Mesothelial cell of epicardium (in vitro differentiated cells): Measurements from ENCODE around the gene PSD4. TPM values are rescaled to one million over a fixed set of nuclear protein-coding genes. Genes with fewer than 3 reads are reported as not detected.

Source experiments
- DNase-seq, 2 experiments: peaks; one replicate each; pipeline ENCODE4 v3.0.0; 2021; ENCODE audit warnings: low spot score in 2 of 2; ENCODE audit not compliant: unreplicated experiment in 2 of 2
- H3K27ac Mint-ChIP-seq: 2 replicates; pipeline ENCODE4 v1.8.0; 2021; ENCODE audit warnings: mixed read lengths
- H3K27me3 Mint-ChIP-seq: 2 replicates; pipeline ENCODE4 v1.8.0; 2021; ENCODE audit warnings: low read depth, mixed read lengths
- H3K36me3 Mint-ChIP-seq: 2 replicates; pipeline ENCODE4 v1.8.0; 2021; ENCODE audit warnings: mixed read lengths
- H3K4me1 Mint-ChIP-seq: 2 replicates; pipeline ENCODE4 v1.8.0; 2021; ENCODE audit warnings: mixed read lengths
- H3K4me3 Mint-ChIP-seq: 2 replicates; pipeline ENCODE4 v1.8.0; 2021; ENCODE audit warnings: mild to moderate bottlenecking, moderate library complexity, mixed read lengths
- H3K9me3 Mint-ChIP-seq: 2 replicates; pipeline ENCODE4 v1.8.0; 2021; ENCODE audit warnings: mixed read lengths
- CTCF ChIP-seq: fragments of 200-600 bp; sonication (generic); IDR thresholded peaks from one replicate; pipeline ENCODE4 v1.5.0; 2021; ENCODE audit warnings: antibody characterized with exemption; ENCODE audit not compliant: unreplicated experiment
- total RNA-seq: library from RNA; stranded (reverse); gene quantifications from 3 replicates; pipeline ENCODE4 v1.2.1, GENCODE V29; 2021

Gene PSD4
- total RNA-seq, 1 donor from 2014 or later, result 20.1 TPM

GRCh38 chr2:113182471-113183260 is 8.9 kb downstream of the PSD4 start:
- no peak overlapping the region for H3K27ac Mint-ChIP-seq
- H3K36me3 Mint-ChIP-seq, result no peaks in the 10 kb centered on the region
- no peak for TF ChIP-seq CTCF
- H3K27me3 Mint-ChIP-seq, result no peaks in the 10 kb centered on the region
- H3K4me1 Mint-ChIP-seq, result peaks cover 7% of the 10 kb centered on the region
- DNase-seq, result no peak
- H3K4me3 Mint-ChIP-seq, result no peak overlapping the region
- no peaks in the 10 kb centered on the region for H3K9me3 Mint-ChIP-seq

- Mint-ChIP-seq H3K4me3 (no peak overlapping the region), H3K27me3 (no peaks in the 10 kb centered on the region), H3K4me1 (peaks cover 7% of the 10 kb centered on the region), H3K27ac (no peak overlapping the region), H3K9me3 (no peaks in the 10 kb centered on the region), H3K36me3 (peaks cover 2% of the 10 kb centered on the region)
- TF ChIP-seq CTCF, result no peak
- DNase-seq, result no peak
Observed at GRCh38 chr2:113183264-113183663, 9.5 kb downstream of the PSD4 start.

GRCh38 chr2:113183703-113184102 is 9.9 kb downstream of the PSD4 start:
- no peak for DNase-seq
- no peaks in the 10 kb centered on the region for H3K27me3 Mint-ChIP-seq
- peaks cover 2% of the 10 kb centered on the region for H3K36me3 Mint-ChIP-seq
- no peak overlapping the region for H3K4me3 Mint-ChIP-seq
- H3K9me3 Mint-ChIP-seq, result no peaks in the 10 kb centered on the region
- TF ChIP-seq CTCF, result no peak
- peaks cover 7% of the 10 kb centered on the region for H3K4me1 Mint-ChIP-seq
- H3K27ac Mint-ChIP-seq, result no peak overlapping the region

GRCh38 chr2:113184531-113185230 is 10.9 kb downstream of the PSD4 start:
- TF ChIP-seq CTCF, result no peak
- Mint-ChIP-seq H3K4me1 (peaks cover 7% of the 10 kb centered on the region), H3K27me3 (no peaks in the 10 kb centered on the region), H3K9me3 (no peaks in the 10 kb centered on the region), H3K36me3 (peaks cover 2% of the 10 kb centered on the region), H3K27ac (no peak overlapping the region), H3K4me3 (no peak overlapping the region)
- no peak for DNase-seq

GRCh38 chr2:113185664-113186432 is 12.1 kb downstream of the PSD4 start:
- DNase-seq, result no peak
- Mint-ChIP-seq H3K4me3 (no peak overlapping the region), H3K4me1 (no peaks in the 10 kb centered on the region), H3K27me3 (no peaks in the 10 kb centered on the region), H3K9me3 (no peaks in the 10 kb centered on the region), H3K36me3 (peaks cover 2% of the 10 kb centered on the region), H3K27ac (no peak overlapping the region)
- no peak for TF ChIP-seq CTCF
